HEK293 (cell line): ENCODE measurements around the gene TXNL1.

Experiments
- CTCF ChIA-PET: fragments of 350-600 bp; formaldehyde crosslinking; extraction: SDS; loops from one replicate; lab custom pipeline; 2021; ENCODE audit warnings: antibody characterized with exemption; lab: Yijun Ruan, JAX
- POLR2A ChIA-PET: fragments of 300-600 bp; formaldehyde crosslinking; extraction: SDS; loops from one replicate; lab custom pipeline; 2020; ENCODE audit warnings: antibody characterized with exemption, inconsistent platforms; lab: Yijun Ruan, JAX
- H3K27ac ChIP-seq: fragments of 200-500 bp; sonication (Bioruptor generic); 2 replicates; pipeline ENCODE4 v1.5.1; 2014; ENCODE audit warnings: low read depth, low read length, control low read depth, inconsistent platforms; ENCODE audit errors: extremely low read depth
- H3K36me3 ChIP-seq, 2 experiments: fragments of 200-500 bp in 1 of 2; sonication (Bioruptor generic) in 1 of 2; 1 replicate in 1 of 2; 2 replicates in 1 of 2; pipeline ENCODE4 v1.5.1; 2014 to 2017; ENCODE audit warnings: inconsistent platforms in 2 of 2, low read length in 2 of 2; ENCODE audit not compliant: control insufficient read depth in 2 of 2, insufficient read depth in 1 of 2
- H3K4me1 ChIP-seq: fragments of 200-500 bp; sonication (Bioruptor generic); 2 replicates; pipeline ENCODE4 v1.5.1; 2014; ENCODE audit warnings: mild to moderate bottlenecking, low read length, inconsistent platforms; ENCODE audit not compliant: control insufficient read depth, insufficient read depth
- H3K4me3 ChIP-seq: 2 replicates; pipeline ENCODE4 v1.5.1; 2011; ENCODE audit warnings: low read depth, mild to moderate bottlenecking, control low read depth, low read length, moderate library complexity
- H3K9me3 ChIP-seq: fragments of 200-500 bp; sonication (Bioruptor generic); 2 replicates; pipeline ENCODE4 v1.5.1; 2014; ENCODE audit warnings: low read depth, low read length, inconsistent platforms; ENCODE audit not compliant: control insufficient read depth, insufficient read depth
- FEZF1 ChIP-seq: fragments of 450-650 bp; formaldehyde crosslinking; IDR thresholded peaks from 2 replicates; pipeline ENCODE4 v1.5.1; 2016; ENCODE audit warnings: missing biosample characterization, missing genetic modification characterization
- GLIS1 ChIP-seq: fragments of 450-650 bp; formaldehyde crosslinking; IDR thresholded peaks from 2 replicates; pipeline ENCODE4 v1.5.1; 2016; ENCODE audit warnings: missing biosample characterization, missing genetic modification characterization
- KLF7 ChIP-seq: fragments of 450-650 bp; formaldehyde crosslinking; IDR thresholded peaks from 2 replicates; pipeline ENCODE4 v1.5.1; 2016; ENCODE audit warnings: missing biosample characterization, missing genetic modification characterization, borderline replicate concordance
- PBX3 ChIP-seq: sonication (generic); formaldehyde crosslinking; IDR thresholded peaks from 2 replicates; pipeline ENCODE4 v1.8.1; 2022; ENCODE audit warnings: mild to moderate bottlenecking, moderate library complexity, missing genetic modification reagents
- PRDM1 ChIP-seq: fragments of 450-650 bp; formaldehyde crosslinking; IDR thresholded peaks from 2 replicates; pipeline ENCODE4; 2016; ENCODE audit warnings: missing biosample characterization, missing genetic modification characterization
- SP2 ChIP-seq: fragments of 450-650 bp; formaldehyde crosslinking; IDR thresholded peaks from 2 replicates; pipeline ENCODE4 v1.5.1; 2016; ENCODE audit warnings: missing biosample characterization, missing genetic modification characterization
- ZBTB48 ChIP-seq: fragments of 450-650 bp; formaldehyde crosslinking; IDR thresholded peaks from 2 replicates; pipeline ENCODE4 v1.5.1; 2016; ENCODE audit warnings: missing biosample characterization, missing genetic modification characterization
- ZNF121 ChIP-seq: fragments of 450-650 bp; formaldehyde crosslinking; IDR thresholded peaks from 2 replicates; pipeline ENCODE4 v1.5.1; 2016; ENCODE audit warnings: missing biosample characterization, missing genetic modification characterization
- ZNF140 ChIP-seq: fragments of 450-650 bp; formaldehyde crosslinking; IDR thresholded peaks from 2 replicates; pipeline ENCODE4 v1.5.1; 2016; ENCODE audit warnings: missing biosample characterization, missing genetic modification characterization
- ZNF16 ChIP-seq: fragments of 450-650 bp; formaldehyde crosslinking; IDR thresholded peaks from 2 replicates; pipeline ENCODE4 v1.5.1; 2016; ENCODE audit warnings: low read depth, missing biosample characterization, missing genetic modification characterization
- ZNF18 ChIP-seq: fragments of 450-650 bp; formaldehyde crosslinking; IDR thresholded peaks from 2 replicates; pipeline ENCODE4 v1.5.1; 2016; ENCODE audit warnings: missing biosample characterization, missing genetic modification characterization
- ZNF274 ChIP-seq, 2 experiments: fragments of 200-500 bp in 1 of 2; fragments of 450-650 bp in 1 of 2; sonication (Bioruptor generic) in 1 of 2; formaldehyde crosslinking in 1 of 2; IDR thresholded peaks; 2 replicates each; pipeline versions ENCODE4 v1.5.1 to v1.6.1; 2014 to 2016; ENCODE audit warnings: borderline replicate concordance in 1 of 2, inconsistent platforms in 1 of 2, low read length in 1 of 2, missing biosample characterization in 1 of 2, missing genetic modification characterization in 1 of 2
- ZNF335 ChIP-seq: fragments of 450-650 bp; formaldehyde crosslinking; conservative IDR thresholded peaks from 2 replicates; pipeline ENCODE4 v1.5.1; 2016; ENCODE audit warnings: missing biosample characterization, missing genetic modification characterization
- ZNF416 ChIP-seq: fragments of 450-650 bp; formaldehyde crosslinking; IDR thresholded peaks from 2 replicates; pipeline ENCODE4 v1.5.1; 2016; ENCODE audit warnings: missing biosample characterization, missing genetic modification characterization
- ZNF513 ChIP-seq: fragments of 450-650 bp; IDR thresholded peaks from 2 replicates; pipeline ENCODE4 v1.5.1; 2018; ENCODE audit warnings: missing biosample characterization, missing genetic modification characterization
- ZNF549 ChIP-seq: fragments of 450-650 bp; IDR thresholded peaks from 2 replicates; pipeline ENCODE4 v1.5.1; 2018; ENCODE audit warnings: missing biosample characterization, missing genetic modification characterization, mild to moderate bottlenecking, inconsistent platforms, moderate library complexity
- ZNF560 ChIP-seq: fragments of 450-650 bp; formaldehyde crosslinking; IDR thresholded peaks from 2 replicates; pipeline ENCODE4 v1.5.1; 2017; ENCODE audit warnings: missing biosample characterization, missing genetic modification characterization, borderline replicate concordance
- ZNF626 ChIP-seq: fragments of 450-650 bp; sonication (Bioruptor Pico); formaldehyde crosslinking; IDR thresholded peaks from 2 replicates; pipeline ENCODE4 v1.5.1; 2018; ENCODE audit warnings: missing biosample characterization, missing genetic modification characterization, inconsistent platforms
- ZNF654 ChIP-seq: fragments of 450-650 bp; formaldehyde crosslinking; IDR thresholded peaks from 2 replicates; pipeline ENCODE4 v1.5.1; 2016; ENCODE audit warnings: low read depth, missing biosample characterization, missing genetic modification characterization
- ZNF792 ChIP-seq: fragments of 450-650 bp; formaldehyde crosslinking; IDR thresholded peaks from 2 replicates; pipeline ENCODE4 v1.5.1; 2016; ENCODE audit warnings: missing biosample characterization, missing genetic modification characterization
- ZXDB ChIP-seq: fragments of 450-650 bp; formaldehyde crosslinking; IDR thresholded peaks from 2 replicates; pipeline ENCODE4 v1.5.1; 2016; ENCODE audit warnings: missing biosample characterization, missing genetic modification characterization
- TF ChIP-seq, protein P1 (sequence below): fragments of 450-650 bp; formaldehyde crosslinking; IDR thresholded peaks from 2 replicates; pipeline ENCODE4 v1.5.1; 2017; ENCODE audit warnings: missing biosample characterization, missing genetic modification characterization
- TF ChIP-seq, protein P2 (sequence below): fragments of 450-650 bp; formaldehyde crosslinking; IDR thresholded peaks from 2 replicates; pipeline ENCODE4 v1.5.1; 2016; ENCODE audit warnings: missing biosample characterization, missing genetic modification characterization

TXNL1 gene

DNA sequence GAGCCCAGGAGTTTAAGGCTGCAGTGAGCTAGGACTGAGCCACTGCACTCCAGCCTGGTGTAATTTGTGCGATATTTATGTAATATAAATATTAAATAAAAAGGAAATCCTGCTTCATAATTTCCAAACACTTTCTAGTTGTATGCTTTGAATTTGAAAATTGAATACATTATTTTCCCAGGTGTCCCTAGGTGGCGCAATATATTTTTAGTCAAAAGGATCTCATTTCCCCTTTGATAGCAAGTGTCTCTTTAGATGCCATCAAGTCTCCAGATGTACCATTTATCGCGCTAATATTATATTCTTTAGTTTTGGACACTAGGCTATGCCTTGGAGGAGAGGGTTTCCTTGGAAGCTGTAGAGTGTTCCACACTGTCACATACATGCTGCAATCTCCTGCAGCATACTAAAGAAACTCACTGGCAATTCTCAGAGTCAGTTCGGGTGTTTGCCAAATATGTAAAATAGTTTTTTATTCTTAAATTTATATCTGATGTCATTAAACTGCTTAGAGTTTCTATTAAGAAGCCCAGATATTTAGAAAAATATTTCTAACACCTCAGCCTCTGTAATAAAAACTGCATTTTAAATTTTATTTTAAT, 7.1 kb upstream of the TXNL1 start:
- POLR2A ChIA-PET: no interaction called here
- Histone ChIP-seq H3K27ac (no peak overlapping the region), H3K4me3 (no peak overlapping the region), H3K9me3 (no peaks in the 10 kb centered on the region), H3K4me1 (no peaks in the 10 kb centered on the region), H3K36me3 (no peaks in the 10 kb centered on the region; a peak in 1 of 3 replicates)
- TF ChIP-seq ZNF335 (0 out of 2 replicates have a peak, but pooled peaks have one; percentile 27), ZNF513 (tag by site-specific recombination) (no peak), ZNF549 (tag by site-specific recombination) (no peak), ZNF654 (tag by site-specific recombination) (no peak)
- CTCF ChIA-PET: interaction anchor here (0.6 to 2.2 kb wide), 8 partner anchors 11 to 564 kb away, joined by 3 to 7 read pairs (median 4); no protein-coding TSS in a partner anchor

- CTCF ChIA-PET: interaction anchor here (0.6 kb wide), 1 partner anchor 72 kb away, joined by 3 read pairs; no protein-coding TSS in a partner anchor
- no peak overlapping the region for H3K4me3 ChIP-seq
- TF ChIP-seq ZNF140 (no peak), PRDM1 (tag by site-specific recombination) (no peak), PBX3 (CRISPR knock-in tag) (no peak), ZNF16 (tag by site-specific recombination) (no peak), ZNF274 (IDR thresholded peaks at IDR 0.05; ENCODE audit: low read length) (no peak), ZNF274 (tag by site-specific recombination; IDR thresholded peaks at IDR 0.05; ENCODE audit: borderline replicate concordance) (no peak)
- POLR2A ChIA-PET: no interaction called here
- H3K4me1 ChIP-seq: peaks cover 4% of the 10 kb centered on the region; the same call in 1 of the 2 replicates
- no peaks in the 10 kb centered on the region for H3K9me3 ChIP-seq
- no peak overlapping the region for H3K27ac ChIP-seq
- H3K36me3 ChIP-seq: no peaks in the 10 kb centered on the region
Measured at GRCh38 chr18:56643381-56643780, 5.0 kb upstream of the TXNL1 start.

DNA sequence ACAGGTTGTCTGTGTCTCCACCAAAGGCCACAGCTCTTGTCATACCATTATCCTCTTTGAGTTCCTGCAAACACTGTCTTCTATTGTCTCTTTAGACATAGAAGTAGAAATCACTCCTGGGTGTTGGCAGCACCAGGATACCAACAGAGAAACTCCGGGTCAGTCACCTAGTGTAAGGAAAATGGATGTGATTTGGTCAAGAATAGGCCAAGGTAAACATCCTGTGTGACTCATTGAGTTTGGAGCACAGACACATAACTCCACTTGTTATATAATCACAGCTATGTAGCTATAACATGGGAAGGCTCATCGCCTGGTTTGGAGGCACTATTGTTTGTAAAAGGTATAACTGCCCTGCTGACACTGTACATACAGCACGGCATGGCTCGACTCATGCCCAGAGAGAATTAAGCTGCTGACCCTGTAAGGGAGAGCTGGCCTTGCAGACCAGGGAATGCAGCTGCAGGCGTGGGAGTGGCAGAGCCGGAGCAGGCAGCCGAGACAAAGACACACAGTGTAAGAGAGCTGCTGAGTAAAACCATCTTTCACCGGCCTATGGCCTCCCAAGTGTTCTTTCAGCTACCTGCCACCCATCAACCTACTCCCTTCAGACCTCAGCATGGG, 3.4 kb upstream of the TXNL1 start:
- CTCF ChIA-PET: interaction anchor here (0.6 to 1.8 kb wide), 2 partner anchors 8 to 16 kb away, joined by 4 to 5 read pairs; partner anchors contain the start of gene WDR7
- POLR2A ChIA-PET: interaction anchor here (5.3 kb wide), 1 partner anchor 9 kb away, joined by 40 read pairs; the partner anchor contains the start of gene WDR7
- Histone ChIP-seq H3K4me3 (no peak overlapping the region), H3K36me3 (no peaks in the 10 kb centered on the region), H3K4me1 (peaks cover 4% of the 10 kb centered on the region; the same call in 1 of the 2 replicates), H3K27ac (no peak overlapping the region), H3K9me3 (no peaks in the 10 kb centered on the region)
- TF ChIP-seq ZXDB (tag by site-specific recombination): no peak
- no peak for TF ChIP-seq ZBTB48 (tag by site-specific recombination)
- TF ChIP-seq ZNF18: no peak
- TF ChIP-seq ZNF416 (tag by site-specific recombination): no peak
- no peak for TF ChIP-seq ZNF560 (tag by site-specific recombination)
- TF ChIP-seq, protein P1, sequence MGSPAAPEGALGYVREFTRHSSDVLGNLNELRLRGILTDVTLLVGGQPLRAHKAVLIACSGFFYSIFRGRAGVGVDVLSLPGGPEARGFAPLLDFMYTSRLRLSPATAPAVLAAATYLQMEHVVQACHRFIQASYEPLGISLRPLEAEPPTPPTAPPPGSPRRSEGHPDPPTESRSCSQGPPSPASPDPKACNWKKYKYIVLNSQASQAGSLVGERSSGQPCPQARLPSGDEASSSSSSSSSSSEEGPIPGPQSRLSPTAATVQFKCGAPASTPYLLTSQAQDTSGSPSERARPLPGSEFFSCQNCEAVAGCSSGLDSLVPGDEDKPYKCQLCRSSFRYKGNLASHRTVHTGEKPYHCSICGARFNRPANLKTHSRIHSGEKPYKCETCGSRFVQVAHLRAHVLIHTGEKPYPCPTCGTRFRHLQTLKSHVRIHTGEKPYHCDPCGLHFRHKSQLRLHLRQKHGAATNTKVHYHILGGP (tag by site-specific recombination): no peak
- TF ChIP-seq FEZF1 (tag by site-specific recombination): no peak
- no peak for TF ChIP-seq GLIS1 (tag by site-specific recombination)
- TF ChIP-seq, protein P2, sequence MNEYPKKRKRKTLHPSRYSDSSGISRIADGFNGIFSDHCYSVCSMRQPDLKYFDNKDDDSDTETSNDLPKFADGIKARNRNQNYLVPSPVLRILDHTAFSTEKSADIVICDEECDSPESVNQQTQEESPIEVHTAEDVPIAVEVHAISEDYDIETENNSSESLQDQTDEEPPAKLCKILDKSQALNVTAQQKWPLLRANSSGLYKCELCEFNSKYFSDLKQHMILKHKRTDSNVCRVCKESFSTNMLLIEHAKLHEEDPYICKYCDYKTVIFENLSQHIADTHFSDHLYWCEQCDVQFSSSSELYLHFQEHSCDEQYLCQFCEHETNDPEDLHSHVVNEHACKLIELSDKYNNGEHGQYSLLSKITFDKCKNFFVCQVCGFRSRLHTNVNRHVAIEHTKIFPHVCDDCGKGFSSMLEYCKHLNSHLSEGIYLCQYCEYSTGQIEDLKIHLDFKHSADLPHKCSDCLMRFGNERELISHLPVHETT (tag by site-specific recombination): no peak
- TF ChIP-seq ZNF654 (tag by site-specific recombination): no peak
- TF ChIP-seq ZNF121 (tag by site-specific recombination): no peak
- TF ChIP-seq SP2 (tag by site-specific recombination): no peak
- no peak for TF ChIP-seq ZNF792 (tag by site-specific recombination)
- TF ChIP-seq ZNF626 (tag by site-specific recombination): no peak
- TF ChIP-seq KLF7 (tag by site-specific recombination): no peak
